Spleen (tissue), 7 donors: ENCODE results near the gene ZNF672.

Experiments used
- POLR2A ChIP-seq, 3 donors: fragments of 450-650 bp; IDR thresholded peaks; one replicate each; pipeline ENCODE4 v1.5.1; 2017; ENCODE audit warnings: antibody characterized with exemption in 3 of 3, mild to moderate bottlenecking in 1 of 3
- POLR2AphosphoS5 ChIP-seq, 3 donors: sonication (generic); formaldehyde crosslinking; IDR thresholded peaks; one replicate each; pipeline ENCODE4 v1.5.1; 2017; ENCODE audit warnings: antibody characterized with exemption in 3 of 3
- TF ChIP-seq, protein P1 (sequence below), 11 experiments: fragments of 200-600 bp in 7 of 11; fragments of 450-650 bp in 4 of 11; sonication (generic) in 4 of 11; IDR thresholded peaks in 8 of 11; conservative IDR thresholded peaks in 3 of 11; 1 replicate in 7 of 11; 2 replicates in 4 of 11; pipeline versions ENCODE4 v1.4.0 to v1.8.0; 2016 to 2021; ENCODE audit warnings: antibody characterized with exemption in 11 of 11, inconsistent platforms in 4 of 11, mild to moderate bottlenecking in 1 of 11
- donor health status: DM: no; HTN: no; CAD: no; lungs with moderate emphysema.
- donor health status: DM: no; HTN: no; CAD: no.
- donor health status: DM: no; HTN: no; CAD: no.

GRCh38 chr1:248839168-248839555 lies 1.1 kb downstream of the ZNF672 start:
- TF ChIP-seq POLR2AphosphoS5 (IDR thresholded peaks at IDR 0.05) (no peak), POLR2A (IDR thresholded peaks at IDR 0.05) (no peak)
- TF ChIP-seq, protein P1, sequence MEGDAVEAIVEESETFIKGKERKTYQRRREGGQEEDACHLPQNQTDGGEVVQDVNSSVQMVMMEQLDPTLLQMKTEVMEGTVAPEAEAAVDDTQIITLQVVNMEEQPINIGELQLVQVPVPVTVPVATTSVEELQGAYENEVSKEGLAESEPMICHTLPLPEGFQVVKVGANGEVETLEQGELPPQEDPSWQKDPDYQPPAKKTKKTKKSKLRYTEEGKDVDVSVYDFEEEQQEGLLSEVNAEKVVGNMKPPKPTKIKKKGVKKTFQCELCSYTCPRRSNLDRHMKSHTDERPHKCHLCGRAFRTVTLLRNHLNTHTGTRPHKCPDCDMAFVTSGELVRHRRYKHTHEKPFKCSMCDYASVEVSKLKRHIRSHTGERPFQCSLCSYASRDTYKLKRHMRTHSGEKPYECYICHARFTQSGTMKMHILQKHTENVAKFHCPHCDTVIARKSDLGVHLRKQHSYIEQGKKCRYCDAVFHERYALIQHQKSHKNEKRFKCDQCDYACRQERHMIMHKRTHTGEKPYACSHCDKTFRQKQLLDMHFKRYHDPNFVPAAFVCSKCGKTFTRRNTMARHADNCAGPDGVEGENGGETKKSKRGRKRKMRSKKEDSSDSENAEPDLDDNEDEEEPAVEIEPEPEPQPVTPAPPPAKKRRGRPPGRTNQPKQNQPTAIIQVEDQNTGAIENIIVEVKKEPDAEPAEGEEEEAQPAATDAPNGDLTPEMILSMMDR (IDR thresholded peaks at IDR 0.05 in 8 of 11, conservative IDR thresholded peaks at IDR 0.05 in 3 of 11), result no peak
